RKO (cell line): Measurements from ENCODE around the gene LTB4R2.
"Not testable (repeated sequence)": the region's sequence is repeated elsewhere in the genome, so short reads cannot be mapped to it uniquely, and the experiment has no call there.

Experiments used
- DNase-seq: peaks from one replicate; pipeline ENCODE4 v3.0.0-alpha.2; 2016; ENCODE audit warnings: low spot score

The LTB4R2 gene

GRCh38 chr14:24321212-24321975, 11.5 kb downstream of the LTB4R2 start:
- DNase-seq: no peak

GRCh38 chr14:24322672-24323071, 12.7 kb downstream of the LTB4R2 start:
- DNase-seq: no peak

DNA sequence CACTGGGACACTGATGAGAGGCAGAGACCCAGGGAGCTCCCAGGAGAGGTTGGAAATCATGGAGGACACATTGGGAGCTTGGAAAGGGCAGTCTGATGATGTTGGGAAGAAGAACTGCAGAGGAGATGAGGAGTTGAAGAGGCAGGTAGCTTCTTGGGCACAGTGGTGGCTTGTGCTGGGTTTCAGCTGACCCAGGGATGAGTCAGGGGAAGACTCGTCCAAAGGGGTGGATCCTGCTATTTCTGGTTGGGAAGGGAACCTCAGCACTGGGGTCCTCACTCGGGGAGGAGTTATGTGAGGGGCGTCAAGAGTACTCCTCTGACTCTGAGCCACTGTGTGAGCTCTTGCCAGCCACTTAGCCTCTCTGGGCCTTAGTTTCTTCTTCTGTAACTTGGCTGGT, 13.4 kb downstream of the LTB4R2 start:
- no peak for DNase-seq

DNA sequence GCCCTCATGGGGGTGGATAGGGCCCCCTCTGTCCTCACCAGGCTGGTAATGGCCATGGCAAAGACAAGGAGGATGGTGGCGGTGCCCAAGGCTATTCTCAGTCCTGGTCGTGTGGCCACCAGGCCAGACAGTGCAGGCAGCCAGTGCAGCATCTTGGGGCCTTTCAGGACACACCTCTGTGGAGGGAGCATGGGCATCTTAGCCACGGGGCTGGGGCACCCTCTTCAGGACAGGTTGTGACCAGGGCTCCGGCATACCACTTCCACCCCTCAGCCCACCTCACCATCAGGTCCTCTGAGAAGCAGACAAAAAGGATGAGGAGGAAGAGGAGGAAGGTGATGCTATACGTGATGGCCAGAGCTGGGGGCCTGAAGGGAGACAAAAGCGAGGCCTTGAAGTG, 14.1 kb downstream of the LTB4R2 start:
- DNase-seq: no peak

- no peak for DNase-seq
These were observed 15.1 kb downstream of the LTB4R2 start for GRCh38 chr14:24325041-24325530.

GRCh38 chr14:24325963-24326362, 16.0 kb downstream of the LTB4R2 start:
- no peak for DNase-seq

DNA sequence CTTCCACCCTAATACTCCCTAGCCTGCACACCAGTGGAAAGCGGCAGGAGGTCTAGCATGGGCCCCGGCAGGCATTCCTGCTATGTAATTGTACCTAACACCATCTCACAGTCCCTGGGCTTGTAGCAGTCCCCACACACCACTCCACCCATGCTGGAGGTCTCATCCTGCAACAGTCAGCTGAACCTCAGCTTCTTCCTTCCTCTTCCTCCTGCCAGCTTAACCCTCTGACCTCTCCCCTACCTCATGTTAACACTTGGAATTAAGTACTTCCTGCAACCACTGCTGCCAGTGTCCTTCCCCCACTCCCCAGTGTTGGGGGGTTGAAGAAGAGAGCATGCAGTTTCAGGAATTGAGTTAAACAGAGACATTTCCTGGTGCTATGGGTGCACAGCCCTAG, 17.4 kb downstream of the LTB4R2 start:
- no peak for DNase-seq

DNA sequence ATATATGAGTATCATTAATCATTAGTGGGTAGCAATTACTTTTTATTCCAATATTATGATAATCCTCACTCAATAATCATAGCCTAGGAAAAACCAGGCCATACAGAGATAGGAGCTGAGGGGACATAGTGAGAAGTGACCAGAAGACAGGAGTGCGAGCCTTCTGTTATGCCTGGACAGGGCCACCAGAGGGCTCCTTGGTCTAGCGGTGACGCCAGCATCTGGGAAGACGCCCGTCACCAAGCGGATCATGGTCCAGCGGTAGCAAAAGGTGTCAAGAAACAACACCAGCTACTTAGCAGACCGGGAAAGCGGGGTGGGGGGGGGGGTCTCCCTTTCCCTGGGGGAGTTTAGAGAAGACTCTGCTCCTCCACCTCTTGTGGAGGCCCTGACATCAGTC, 18.0 kb downstream of the LTB4R2 start:
- DNase-seq: not testable (repeated sequence)

- DNase-seq: no peak
These were observed 19.2 kb downstream of the LTB4R2 start for GRCh38 chr14:24329073-24329663.

DNA sequence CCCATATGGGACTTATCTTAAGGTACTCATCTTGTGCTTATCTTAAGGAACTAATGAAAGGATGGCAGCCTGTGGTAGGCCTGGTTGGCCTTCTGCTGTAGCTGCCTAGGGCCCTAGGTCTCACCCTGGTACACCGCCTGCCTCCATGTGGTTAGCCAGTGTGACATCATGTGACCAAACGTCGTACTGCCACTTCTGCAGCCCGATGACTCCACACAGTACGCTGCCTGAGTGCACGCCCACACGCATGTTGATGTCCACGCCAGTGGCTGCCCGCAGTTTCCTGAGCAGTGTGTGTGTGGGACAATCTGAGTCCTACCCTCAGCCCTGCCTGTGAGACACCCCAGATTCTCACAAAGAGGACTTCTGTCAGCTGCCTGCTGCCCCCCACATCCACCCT, 19.8 kb downstream of the LTB4R2 start:
- DNase-seq: no peak

DNA sequence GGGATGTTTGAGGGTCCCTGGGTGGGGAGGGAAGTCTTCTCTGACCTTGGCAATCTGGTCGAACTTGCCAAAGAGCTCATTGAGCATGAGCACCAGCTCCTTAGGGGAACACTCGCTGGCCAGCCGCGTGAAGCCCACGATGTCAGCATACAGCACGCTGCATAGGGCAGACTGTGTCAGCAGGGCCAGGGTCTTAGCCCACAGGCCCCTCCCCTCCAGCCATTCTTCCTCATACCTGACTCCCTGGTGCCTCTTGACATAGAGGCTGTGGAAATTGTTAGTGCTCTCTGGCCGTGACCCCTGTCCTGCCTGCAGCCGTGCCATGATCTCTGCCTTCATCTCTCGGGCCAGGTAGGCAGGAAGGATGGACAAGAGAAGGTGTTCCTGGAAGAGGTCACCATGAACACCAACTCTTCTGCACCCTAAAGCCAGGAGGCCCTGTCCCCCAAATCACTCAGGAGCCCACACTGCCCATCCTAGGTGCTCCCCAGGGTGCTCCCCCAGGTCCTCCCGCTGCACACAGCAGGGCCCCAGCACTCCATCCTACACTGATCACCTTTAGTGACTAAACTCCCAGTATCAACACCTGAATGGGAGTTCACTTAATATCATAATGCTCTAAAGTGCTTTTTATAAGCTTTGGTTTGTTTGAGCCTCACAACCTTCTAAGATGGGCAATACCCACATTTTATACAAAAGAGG, 21.2 kb downstream of the LTB4R2 start:
- DNase-seq: no peak

DNA sequence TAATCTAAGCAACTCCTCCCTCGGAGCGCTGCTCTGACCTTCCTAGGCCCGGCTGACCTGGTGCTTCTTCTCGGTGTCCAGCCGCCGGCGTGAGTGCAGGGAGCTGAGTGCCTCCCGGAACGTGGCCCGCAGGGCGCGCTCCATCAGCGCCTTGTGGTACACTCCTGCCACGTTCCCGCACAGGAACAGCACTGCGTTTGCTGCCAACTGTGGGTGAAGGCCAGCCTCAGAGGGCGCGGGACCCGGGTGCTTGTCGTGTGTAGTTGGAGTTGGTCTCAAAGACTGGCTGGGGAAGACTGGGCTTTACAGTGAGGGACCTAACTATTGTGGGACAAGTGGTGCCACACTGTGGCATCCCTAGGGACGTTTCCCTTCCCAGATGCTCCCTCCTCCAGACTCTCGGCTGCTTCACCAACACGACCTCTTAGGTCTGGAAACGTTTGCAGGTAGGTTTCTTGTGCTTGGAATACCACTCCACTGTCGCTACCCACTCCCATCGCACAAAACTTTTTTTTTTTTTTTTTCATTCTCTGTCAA, 21.9 kb downstream of the LTB4R2 start:
- DNase-seq: no peak

- DNase-seq: peak; percentile 23
These were observed 22.5 kb downstream of the LTB4R2 start for GRCh38 chr14:24332268-24332993.

DNA sequence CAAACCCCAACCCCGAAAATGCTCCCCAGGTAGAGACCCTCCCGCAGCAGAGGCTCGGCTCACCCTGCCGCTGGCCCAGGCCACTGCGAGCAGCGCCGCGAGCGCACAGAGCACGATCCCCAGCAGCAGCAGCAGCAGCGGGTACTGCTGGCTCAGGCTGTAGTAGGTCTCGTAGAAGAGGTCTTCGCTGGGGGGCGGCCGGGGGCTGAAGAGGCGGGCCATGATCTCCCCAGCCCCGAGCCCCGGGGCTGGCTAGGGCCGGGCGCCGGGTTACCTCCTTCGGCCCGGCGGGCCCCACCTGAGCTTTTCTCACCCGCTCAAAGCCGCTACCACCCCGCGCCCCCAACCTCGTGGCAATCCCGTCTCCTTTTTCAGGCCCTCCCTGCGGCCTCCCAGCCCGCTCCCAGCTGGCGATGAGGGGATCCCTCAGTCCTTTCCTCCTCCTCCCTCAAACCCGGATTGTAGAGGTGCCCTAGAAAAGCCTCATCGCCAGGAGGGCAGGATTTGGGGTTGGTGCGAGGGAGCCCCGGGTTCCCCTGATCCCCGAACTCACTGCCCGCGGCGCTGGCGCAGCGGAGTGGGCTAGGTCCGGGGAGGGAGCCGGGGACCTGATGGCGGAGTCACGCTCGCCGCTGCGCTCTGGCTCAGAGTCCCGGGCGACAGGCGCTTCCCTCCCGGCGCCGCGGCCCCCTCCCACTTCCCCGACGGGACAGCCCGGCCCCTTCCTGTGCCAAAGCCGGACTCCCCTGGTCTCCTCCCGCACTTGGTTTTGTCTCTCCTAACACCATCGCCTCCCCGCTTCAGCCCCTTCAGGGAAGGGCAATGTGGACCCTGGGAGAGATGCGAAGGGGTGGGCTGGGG, 24.7 kb downstream of the LTB4R2 start, which contains the start of gene ADCY4:
TSS of gene ADCY4 (minus strand) at position 641 of the 861 bp plus-strand sequence. CDS start at position 222, 419 bp downstream.
- DNase-seq: no peak

DNA sequence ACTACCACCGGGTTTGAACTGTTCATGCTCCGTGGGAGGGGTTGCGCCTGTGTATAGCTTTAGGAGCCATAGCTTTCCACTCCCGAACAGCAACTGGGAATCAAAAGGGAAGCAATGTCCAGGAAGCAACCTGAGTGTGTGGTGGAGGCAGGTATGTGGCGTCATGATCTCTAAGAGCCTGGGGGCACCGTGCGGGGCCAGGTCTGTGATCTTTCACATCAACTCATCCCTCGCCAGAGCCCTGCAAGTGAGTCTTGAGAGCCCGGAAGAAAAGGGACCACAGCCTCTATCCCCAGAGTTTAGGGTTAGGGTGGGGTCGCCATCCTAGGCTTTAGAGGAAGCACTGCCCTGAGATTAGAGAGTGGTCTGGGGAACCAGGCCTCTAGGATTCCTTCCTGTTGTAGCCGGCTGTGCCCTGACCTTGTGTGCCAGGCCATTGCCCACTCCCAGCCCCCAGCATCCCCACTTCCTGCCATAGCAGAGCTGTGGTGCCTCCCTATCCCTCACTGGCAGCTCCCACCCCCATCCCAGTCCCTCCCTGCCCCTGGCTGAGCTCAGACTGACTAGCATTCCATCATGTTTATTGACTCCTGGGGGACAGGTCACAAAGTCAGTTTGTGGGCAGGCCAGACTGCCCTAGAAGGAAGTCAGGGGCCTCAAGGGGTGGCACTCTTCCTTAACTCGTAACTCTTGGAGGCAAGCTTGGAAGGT, 25.7 kb downstream of the LTB4R2 start:
- no peak for DNase-seq

DNA sequence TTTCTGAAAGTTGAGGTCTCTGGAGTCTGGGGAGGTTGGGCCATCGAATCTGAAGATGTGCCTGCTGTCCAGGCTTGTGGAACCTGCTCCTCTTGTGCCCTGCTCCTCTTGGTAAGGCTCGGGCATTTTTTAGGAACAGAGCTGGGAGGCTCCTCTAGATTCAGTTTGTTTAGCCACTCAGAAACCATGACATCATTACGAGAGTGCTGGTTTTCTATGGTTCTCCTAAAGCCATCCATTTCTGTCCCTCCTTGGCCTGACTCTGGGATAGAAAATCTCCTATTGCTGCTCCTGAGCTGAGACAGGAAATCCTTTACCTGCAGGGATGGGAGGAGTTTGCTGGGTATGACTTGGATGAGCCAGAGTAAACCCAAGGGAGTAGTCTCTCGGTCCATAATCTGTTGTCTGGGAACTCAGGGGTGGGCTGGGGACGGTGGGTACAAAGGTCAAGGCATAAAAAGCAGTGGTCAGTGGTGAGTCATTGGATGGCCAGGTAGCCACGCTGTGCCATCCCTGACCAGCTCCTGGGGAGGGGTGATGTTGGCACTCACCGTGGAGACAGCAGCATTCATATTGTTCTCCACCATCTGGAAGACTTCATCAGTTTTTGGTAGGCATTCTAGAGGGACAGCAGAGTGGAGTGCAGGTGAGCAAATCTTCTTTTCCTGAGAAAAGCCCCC, 27.3 kb downstream of the LTB4R2 start:
- no peak for DNase-seq

- DNase-seq: no peak
These were observed 27.9 kb downstream of the LTB4R2 start for GRCh38 chr14:24337824-24338175.

GRCh38 chr14:24338843-24339242, 28.9 kb downstream of the LTB4R2 start:
- DNase-seq: no peak

DNA sequence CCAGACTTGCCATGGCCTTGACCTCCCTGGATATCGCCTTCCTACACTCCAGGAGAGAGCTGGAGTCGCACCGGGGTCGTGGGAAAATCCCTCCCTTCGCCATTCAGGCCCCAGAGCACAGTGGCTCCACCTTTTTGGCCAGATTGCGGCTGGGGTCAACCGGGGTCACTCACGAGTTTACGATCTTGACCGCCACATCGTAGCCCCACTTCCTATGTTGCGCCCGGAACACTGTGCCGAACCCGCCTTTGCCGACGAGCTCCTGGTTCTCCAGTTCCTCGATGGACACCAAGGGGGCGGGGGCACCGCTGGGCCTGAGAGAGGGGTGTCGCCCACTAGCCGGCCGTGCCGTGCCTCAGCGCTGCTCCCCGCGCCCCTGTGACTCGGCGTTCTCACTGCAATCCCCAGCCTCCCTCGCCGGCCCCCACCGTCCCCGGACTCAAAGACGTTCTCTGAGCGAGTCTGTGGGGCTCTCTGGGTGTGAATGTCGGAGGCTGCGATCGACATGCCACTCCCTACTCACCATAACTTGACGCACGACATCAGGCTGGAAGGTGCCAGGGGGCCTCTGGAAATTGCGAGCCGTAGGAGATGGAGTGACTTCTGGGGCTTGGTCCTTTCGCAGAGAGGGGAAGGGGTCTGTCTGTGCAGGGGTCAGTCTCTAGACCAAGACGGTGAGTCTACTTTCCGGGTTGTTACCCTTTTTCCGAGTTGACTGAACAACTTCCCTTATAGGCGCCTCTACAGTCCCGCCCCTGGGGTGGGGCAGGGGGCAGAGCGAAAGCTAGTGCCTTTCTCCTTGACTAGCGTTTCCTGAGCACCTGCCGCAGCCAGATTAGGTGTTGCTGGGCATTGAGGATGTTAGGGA, 29.6 kb downstream of the LTB4R2 start, which contains the start of gene RIPK3:
TSS of gene RIPK3 (minus strand) at position 708 of the 868 bp plus-strand sequence. CDS start at position 543, 165 bp downstream.
- DNase-seq: no peak
